ENCODE data around the gene IQCH. TPM values are rescaled to one million over a fixed set of nuclear protein-coding genes. Genes with fewer than 3 reads are reported as not detected.

IQCH gene
- total RNA-seq, 1 experiment from 2014 or later: 1.9 TPM

DNA sequence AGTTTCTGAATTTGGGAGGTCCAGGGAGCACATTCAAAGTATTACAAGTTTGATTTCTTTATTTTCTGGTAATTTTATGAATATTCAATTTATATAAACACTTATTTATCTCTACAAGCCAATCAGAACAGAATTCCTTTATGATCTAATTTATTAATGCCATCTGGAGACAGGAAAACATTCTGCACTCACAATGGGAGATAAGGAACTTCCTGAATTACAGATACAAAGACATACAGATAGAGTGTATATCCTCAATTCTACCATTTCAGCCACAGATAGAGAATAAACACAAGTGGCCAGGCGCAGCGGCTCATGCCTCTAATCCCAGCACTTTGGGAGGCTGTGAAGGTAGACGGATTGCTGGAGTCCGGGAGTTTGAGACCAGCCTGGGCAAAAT is 86.0 kb downstream of the IQCH start:
- Mint-ChIP-seq H3K4me3 (no peak overlapping the region), H3K4me1 (no peaks in the 10 kb centered on the region), H3K36me3 (peaks cover 11% of the 10 kb centered on the region), H3K9me3 (peaks cover 14% of the 10 kb centered on the region), H3K27ac (no peak overlapping the region), H3K27me3 (ENCODE audit: low read depth) (no peaks in the 10 kb centered on the region)
- ATAC-seq (no peak), DNase-seq (ENCODE audit: low spot score) (no peak)
- CTCF ChIA-PET: no interaction called here
- TF ChIP-seq FOXP1 (CRISPR knock-in tag; IDR thresholded peaks at IDR 0.05; ENCODE audit: borderline replicate concordance): no peak
- TF ChIP-seq JAZF1 (CRISPR knock-in tag; IDR thresholded peaks at IDR 0.05): no peak
- TF ChIP-seq, protein P1, sequence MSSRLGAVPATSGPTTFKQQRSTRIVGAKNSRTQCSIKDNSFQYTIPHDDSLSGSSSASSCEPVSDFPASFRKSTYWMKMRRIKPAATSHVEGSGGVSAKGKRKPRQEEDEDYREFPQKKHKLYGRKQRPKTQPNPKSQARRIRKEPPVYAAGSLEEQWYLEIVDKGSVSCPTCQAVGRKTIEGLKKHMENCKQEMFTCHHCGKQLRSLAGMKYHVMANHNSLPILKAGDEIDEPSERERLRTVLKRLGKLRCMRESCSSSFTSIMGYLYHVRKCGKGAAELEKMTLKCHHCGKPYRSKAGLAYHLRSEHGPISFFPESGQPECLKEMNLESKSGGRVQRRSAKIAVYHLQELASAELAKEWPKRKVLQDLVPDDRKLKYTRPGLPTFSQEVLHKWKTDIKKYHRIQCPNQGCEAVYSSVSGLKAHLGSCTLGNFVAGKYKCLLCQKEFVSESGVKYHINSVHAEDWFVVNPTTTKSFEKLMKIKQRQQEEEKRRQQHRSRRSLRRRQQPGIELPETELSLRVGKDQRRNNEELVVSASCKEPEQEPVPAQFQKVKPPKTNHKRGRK (CRISPR knock-in tag; IDR thresholded peaks at IDR 0.05; ENCODE audit: borderline replicate concordance): no peak
- TF ChIP-seq, protein P2, sequence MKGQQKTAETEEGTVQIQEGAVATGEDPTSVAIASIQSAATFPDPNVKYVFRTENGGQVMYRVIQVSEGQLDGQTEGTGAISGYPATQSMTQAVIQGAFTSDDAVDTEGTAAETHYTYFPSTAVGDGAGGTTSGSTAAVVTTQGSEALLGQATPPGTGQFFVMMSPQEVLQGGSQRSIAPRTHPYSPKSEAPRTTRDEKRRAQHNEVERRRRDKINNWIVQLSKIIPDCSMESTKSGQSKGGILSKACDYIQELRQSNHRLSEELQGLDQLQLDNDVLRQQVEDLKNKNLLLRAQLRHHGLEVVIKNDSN (CRISPR knock-in tag; IDR thresholded peaks at IDR 0.05): no peak
- no peak for TF ChIP-seq ETV6 (CRISPR knock-in tag; IDR thresholded peaks at IDR 0.05)
- TF ChIP-seq RORB (CRISPR knock-in tag; IDR thresholded peaks at IDR 0.05): no peak
- no peak for TF ChIP-seq GABPB1 (CRISPR knock-in tag; IDR thresholded peaks at IDR 0.05)
- no peak for TF ChIP-seq TCF7 (CRISPR knock-in tag; IDR thresholded peaks at IDR 0.05; ENCODE audit: low read depth)
- no peak for TF ChIP-seq ZNF317 (CRISPR knock-in tag; IDR thresholded peaks at IDR 0.05; ENCODE audit: borderline replicate concordance, low read depth)
- TF ChIP-seq, protein P3, sequence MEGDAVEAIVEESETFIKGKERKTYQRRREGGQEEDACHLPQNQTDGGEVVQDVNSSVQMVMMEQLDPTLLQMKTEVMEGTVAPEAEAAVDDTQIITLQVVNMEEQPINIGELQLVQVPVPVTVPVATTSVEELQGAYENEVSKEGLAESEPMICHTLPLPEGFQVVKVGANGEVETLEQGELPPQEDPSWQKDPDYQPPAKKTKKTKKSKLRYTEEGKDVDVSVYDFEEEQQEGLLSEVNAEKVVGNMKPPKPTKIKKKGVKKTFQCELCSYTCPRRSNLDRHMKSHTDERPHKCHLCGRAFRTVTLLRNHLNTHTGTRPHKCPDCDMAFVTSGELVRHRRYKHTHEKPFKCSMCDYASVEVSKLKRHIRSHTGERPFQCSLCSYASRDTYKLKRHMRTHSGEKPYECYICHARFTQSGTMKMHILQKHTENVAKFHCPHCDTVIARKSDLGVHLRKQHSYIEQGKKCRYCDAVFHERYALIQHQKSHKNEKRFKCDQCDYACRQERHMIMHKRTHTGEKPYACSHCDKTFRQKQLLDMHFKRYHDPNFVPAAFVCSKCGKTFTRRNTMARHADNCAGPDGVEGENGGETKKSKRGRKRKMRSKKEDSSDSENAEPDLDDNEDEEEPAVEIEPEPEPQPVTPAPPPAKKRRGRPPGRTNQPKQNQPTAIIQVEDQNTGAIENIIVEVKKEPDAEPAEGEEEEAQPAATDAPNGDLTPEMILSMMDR (IDR thresholded peaks at IDR 0.05): no peak
- POLR2A ChIA-PET: no interaction called here

DNA sequence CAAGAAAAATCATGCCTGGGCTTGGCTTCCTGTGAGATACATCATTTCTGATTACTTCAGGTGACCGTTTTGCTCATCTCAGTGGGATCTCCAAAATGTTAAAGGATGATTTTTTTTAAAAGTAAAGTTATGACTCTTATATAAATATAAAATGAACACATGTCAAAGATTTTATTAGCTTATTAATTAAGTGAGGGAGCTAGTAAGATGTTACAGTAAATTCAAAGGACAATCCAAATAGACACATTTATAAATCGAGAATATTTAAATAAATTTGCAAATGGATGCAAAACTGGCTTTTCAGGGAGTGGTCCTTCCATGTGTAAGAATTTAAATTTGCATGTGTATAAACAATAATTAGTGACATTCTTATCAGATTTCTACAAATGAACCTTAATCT is 87.0 kb downstream of the IQCH start:
- Mint-ChIP-seq H3K4me1 (no peaks in the 10 kb centered on the region), H3K27ac (no peak overlapping the region), H3K9me3 (peaks cover 16% of the 10 kb centered on the region), H3K4me3 (no peak overlapping the region), H3K36me3 (peaks cover 12% of the 10 kb centered on the region), H3K27me3 (ENCODE audit: low read depth) (no peaks in the 10 kb centered on the region)
- DNase-seq (ENCODE audit: low spot score) (no peak), ATAC-seq (no peak)
- POLR2A ChIA-PET: no interaction called here
- CTCF ChIA-PET: no interaction called here
- TF ChIP-seq CREB1 (CRISPR knock-in tag; IDR thresholded peaks at IDR 0.05) (no peak), ZNF263 (CRISPR knock-in tag; IDR thresholded peaks at IDR 0.05; ENCODE audit: low read depth) (no peak), GRHL2 (CRISPR knock-in tag; IDR thresholded peaks at IDR 0.05; ENCODE audit: insufficient replicate concordance, severe bottlenecking) (no peak), MXD4 (CRISPR knock-in tag; IDR thresholded peaks at IDR 0.05; ENCODE audit: borderline replicate concordance) (no peak), PRRX2 (CRISPR knock-in tag; IDR thresholded peaks at IDR 0.05) (no peak), NFE2L1 (CRISPR knock-in tag; IDR thresholded peaks at IDR 0.05) (no peak), IRF2 (CRISPR knock-in tag; IDR thresholded peaks at IDR 0.05; ENCODE audit: borderline replicate concordance, low read depth) (no peak), NR3C1 (CRISPR knock-in tag; conservative IDR thresholded peaks at IDR 0.05; ENCODE audit: low read depth) (no peak)
- TF ChIP-seq, protein P4, sequence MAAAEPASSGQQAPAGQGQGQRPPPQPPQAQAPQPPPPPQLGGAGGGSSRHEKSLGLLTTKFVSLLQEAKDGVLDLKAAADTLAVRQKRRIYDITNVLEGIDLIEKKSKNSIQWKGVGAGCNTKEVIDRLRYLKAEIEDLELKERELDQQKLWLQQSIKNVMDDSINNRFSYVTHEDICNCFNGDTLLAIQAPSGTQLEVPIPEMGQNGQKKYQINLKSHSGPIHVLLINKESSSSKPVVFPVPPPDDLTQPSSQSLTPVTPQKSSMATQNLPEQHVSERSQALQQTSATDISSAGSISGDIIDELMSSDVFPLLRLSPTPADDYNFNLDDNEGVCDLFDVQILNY (CRISPR knock-in tag; IDR thresholded peaks at IDR 0.05): no peak
- TF ChIP-seq, protein P1 (CRISPR knock-in tag; IDR thresholded peaks at IDR 0.05; ENCODE audit: borderline replicate concordance): no peak
- TF ChIP-seq, protein P5, sequence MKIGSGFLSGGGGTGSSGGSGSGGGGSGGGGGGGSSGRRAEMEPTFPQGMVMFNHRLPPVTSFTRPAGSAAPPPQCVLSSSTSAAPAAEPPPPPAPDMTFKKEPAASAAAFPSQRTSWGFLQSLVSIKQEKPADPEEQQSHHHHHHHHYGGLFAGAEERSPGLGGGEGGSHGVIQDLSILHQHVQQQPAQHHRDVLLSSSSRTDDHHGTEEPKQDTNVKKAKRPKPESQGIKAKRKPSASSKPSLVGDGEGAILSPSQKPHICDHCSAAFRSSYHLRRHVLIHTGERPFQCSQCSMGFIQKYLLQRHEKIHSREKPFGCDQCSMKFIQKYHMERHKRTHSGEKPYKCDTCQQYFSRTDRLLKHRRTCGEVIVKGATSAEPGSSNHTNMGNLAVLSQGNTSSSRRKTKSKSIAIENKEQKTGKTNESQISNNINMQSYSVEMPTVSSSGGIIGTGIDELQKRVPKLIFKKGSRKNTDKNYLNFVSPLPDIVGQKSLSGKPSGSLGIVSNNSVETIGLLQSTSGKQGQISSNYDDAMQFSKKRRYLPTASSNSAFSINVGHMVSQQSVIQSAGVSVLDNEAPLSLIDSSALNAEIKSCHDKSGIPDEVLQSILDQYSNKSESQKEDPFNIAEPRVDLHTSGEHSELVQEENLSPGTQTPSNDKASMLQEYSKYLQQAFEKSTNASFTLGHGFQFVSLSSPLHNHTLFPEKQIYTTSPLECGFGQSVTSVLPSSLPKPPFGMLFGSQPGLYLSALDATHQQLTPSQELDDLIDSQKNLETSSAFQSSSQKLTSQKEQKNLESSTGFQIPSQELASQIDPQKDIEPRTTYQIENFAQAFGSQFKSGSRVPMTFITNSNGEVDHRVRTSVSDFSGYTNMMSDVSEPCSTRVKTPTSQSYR (CRISPR knock-in tag; IDR thresholded peaks at IDR 0.05): no peak
- TF ChIP-seq, protein P6, sequence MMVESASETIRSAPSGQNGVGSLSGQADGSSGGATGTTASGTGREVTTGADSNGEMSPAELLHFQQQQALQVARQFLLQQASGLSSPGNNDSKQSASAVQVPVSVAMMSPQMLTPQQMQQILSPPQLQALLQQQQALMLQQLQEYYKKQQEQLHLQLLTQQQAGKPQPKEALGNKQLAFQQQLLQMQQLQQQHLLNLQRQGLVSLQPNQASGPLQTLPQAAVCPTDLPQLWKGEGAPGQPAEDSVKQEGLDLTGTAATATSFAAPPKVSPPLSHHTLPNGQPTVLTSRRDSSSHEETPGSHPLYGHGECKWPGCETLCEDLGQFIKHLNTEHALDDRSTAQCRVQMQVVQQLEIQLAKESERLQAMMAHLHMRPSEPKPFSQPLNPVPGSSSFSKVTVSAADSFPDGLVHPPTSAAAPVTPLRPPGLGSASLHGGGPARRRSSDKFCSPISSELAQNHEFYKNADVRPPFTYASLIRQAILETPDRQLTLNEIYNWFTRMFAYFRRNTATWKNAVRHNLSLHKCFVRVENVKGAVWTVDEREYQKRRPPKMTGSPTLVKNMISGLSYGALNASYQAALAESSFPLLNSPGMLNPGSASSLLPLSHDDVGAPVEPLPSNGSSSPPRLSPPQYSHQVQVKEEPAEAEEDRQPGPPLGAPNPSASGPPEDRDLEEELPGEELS (CRISPR knock-in tag; IDR thresholded peaks at IDR 0.05): no peak
